ENCODE results near the gene RABGGTA. TPM values are rescaled to one million over a fixed set of nuclear protein-coding genes. Genes with fewer than 3 reads are reported as not detected.
A peak's percentile ranks its signal among the peaks of the same experiment; 100 is the strongest.

The RABGGTA gene
- total RNA-seq, 1 experiment from 2014 or later = 25.6 TPM

DNA sequence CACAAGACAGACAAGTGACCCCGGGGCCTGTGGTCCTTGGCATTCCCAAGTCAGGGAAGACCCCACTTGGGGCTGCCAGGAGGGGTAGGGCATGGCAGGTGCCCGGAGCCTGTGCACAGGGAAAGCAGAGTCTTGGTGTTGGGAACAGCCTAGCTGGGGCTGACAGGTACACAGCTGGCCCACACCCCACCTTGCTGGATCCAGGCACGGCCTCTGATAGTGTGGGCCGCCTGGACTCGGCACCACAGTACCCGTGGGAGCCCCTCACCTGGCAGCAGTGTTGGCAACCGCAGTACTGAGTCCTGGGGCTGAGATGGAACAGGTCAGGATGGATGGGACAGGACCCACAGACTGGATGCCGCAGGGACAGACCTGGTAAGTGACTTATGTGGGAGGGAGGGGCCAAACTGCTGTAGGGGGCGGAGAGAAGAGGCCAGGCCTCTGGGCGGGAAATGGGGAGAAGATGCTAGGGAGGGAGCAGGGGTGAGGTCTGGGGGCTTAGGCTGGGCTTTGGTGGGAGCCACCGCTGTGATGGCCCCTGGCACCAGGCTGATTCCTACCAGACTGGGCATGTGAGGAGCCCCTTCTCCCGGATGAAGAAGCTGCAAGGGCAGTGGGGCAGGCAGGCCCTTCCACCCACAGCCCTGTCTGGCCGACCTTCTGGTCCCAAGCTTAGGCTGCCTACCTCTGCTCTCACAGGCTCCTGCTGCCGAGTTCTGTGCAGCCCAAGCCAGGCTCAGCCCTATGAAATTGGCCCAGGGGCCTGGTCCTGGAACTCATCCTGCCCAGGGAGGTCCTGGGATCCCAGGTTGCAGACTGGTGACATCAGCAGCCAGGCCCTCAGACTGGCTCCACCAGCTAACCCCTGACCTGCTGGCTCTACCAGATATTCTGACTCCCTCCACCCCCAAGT lies 8.3 kb downstream of the RABGGTA start, which contains the start of gene TGM1:
TSS of gene TGM1 (minus strand) at position 357 of the 913 bp plus-strand sequence. CDS start 825 bp downstream, outside the sequence.
- no peak within 1 kb of the TSS for H2BK20ac ChIP-seq (ENCODE audit: low read depth, low read length, poor library complexity, severe bottlenecking)
- no peaks in the 10 kb centered on the region for H3K23me2 ChIP-seq (ENCODE audit: insufficient read length, low read depth, low read length, poor library complexity, severe bottlenecking)
- no peak within 1 kb of the TSS for H3K23ac ChIP-seq (ENCODE audit: insufficient read length, low read depth, low read length)
- peak within 1 kb of the TSS in 1 of 3 experiments; percentile 36; a peak in 3 of 7 replicates for H3K27ac Mint-ChIP-seq
- H4K8ac ChIP-seq (replicated peaks; ENCODE audit: insufficient read length, low read depth, low read length) = no peak within 1 kb of the TSS
- H3K27me3 ChIP-seq (ENCODE audit: insufficient read depth, low read length) = no peaks in the 10 kb centered on the region
- no peak within 1 kb of the TSS for H4K91ac ChIP-seq (ENCODE audit: insufficient read length, low read depth, low read length)
- WGBS (ENCODE audit: extremely low coverage, insufficient read length, low lambda C conversion rate) = no CpG with 5 or more reads among the region's 14 CpGs
- H3K27ac ChIP-seq (ENCODE audit: insufficient read length, low read depth, low read length) = no peak within 1 kb of the TSS
- H2AFZ ChIP-seq (ENCODE audit: low read length) = no peak within 1 kb of the TSS
- peaks cover 3 to 17% (median 14%) of the 10 kb centered on the region in 3 experiments; a peak in 5 of 7 replicates for H3K36me3 Mint-ChIP-seq (ENCODE audit: insufficient read depth in 1 of 3, low read depth in 3 of 3)
- no peak for DNase-seq
- no peak within 1 kb of the TSS for H3K18ac ChIP-seq (ENCODE audit: insufficient read length, low read depth, low read length)
- no peak within 1 kb of the TSS for H2BK5ac ChIP-seq (ENCODE audit: insufficient read length, low read length)
- H3K9ac ChIP-seq (ENCODE audit: extremely low read depth, insufficient read length, low read length) = no peak within 1 kb of the TSS
- H3T11ph ChIP-seq (ENCODE audit: low read length) = no peak within 1 kb of the TSS
- H2AK5ac ChIP-seq (ENCODE audit: insufficient read length, low read length) = no peak within 1 kb of the TSS
- H3K14ac ChIP-seq (ENCODE audit: insufficient read depth, low read length) = no peak within 1 kb of the TSS; the same call in 1 of the 2 replicates
- H3K27me3 Mint-ChIP-seq (ENCODE audit: low read depth) = no peaks in the 10 kb centered on the region; the same call in 1 of the 2 replicates
- TF ChIP-seq, protein P1, sequence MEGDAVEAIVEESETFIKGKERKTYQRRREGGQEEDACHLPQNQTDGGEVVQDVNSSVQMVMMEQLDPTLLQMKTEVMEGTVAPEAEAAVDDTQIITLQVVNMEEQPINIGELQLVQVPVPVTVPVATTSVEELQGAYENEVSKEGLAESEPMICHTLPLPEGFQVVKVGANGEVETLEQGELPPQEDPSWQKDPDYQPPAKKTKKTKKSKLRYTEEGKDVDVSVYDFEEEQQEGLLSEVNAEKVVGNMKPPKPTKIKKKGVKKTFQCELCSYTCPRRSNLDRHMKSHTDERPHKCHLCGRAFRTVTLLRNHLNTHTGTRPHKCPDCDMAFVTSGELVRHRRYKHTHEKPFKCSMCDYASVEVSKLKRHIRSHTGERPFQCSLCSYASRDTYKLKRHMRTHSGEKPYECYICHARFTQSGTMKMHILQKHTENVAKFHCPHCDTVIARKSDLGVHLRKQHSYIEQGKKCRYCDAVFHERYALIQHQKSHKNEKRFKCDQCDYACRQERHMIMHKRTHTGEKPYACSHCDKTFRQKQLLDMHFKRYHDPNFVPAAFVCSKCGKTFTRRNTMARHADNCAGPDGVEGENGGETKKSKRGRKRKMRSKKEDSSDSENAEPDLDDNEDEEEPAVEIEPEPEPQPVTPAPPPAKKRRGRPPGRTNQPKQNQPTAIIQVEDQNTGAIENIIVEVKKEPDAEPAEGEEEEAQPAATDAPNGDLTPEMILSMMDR (conservative IDR thresholded peaks at IDR 0.05) = no peak
- H2BK120ac ChIP-seq (ENCODE audit: low read depth, low read length, poor library complexity, severe bottlenecking) = no peak within 1 kb of the TSS
- H3K79me1 ChIP-seq (ENCODE audit: insufficient read depth, low read depth, low read length, poor library complexity, severe bottlenecking) = no peaks in the 10 kb centered on the region
- H2BK15ac ChIP-seq (ENCODE audit: low read depth, low read length) = no peak within 1 kb of the TSS
- H3K79me2 ChIP-seq (ENCODE audit: insufficient read depth, low read length) = no peaks in the 10 kb centered on the region
- H4K20me1 ChIP-seq (ENCODE audit: control insufficient read depth, insufficient read depth, insufficient read length) = no peaks in the 10 kb centered on the region
- no peaks in the 10 kb centered on the region for H3K9me3 Mint-ChIP-seq
- H3K9me3 ChIP-seq (ENCODE audit: control insufficient read depth, low read depth, low read length) = no peaks in the 10 kb centered on the region
- no peaks in the 10 kb centered on the region for H3K4me1 ChIP-seq (ENCODE audit: insufficient read depth, low read length)
- no peak within 1 kb of the TSS for H3K4me3 Mint-ChIP-seq
- no peak within 1 kb of the TSS for H2BK12ac ChIP-seq (ENCODE audit: insufficient read length, low read depth, low read length)
- no peak within 1 kb of the TSS for H4K5ac ChIP-seq (ENCODE audit: insufficient read length, low read depth, low read length)
- no peak within 1 kb of the TSS for H3K4me2 ChIP-seq (ENCODE audit: insufficient read depth, insufficient read length, low read length)
- no peaks in the 10 kb centered on the region; a peak in 2 of 4 replicates for H3K4me1 Mint-ChIP-seq
- no peak within 1 kb of the TSS for H3K56ac ChIP-seq (ENCODE audit: insufficient read length, low read depth, low read length)
- H3K4ac ChIP-seq (ENCODE audit: low read depth, low read length) = no peak within 1 kb of the TSS

Measured in H9 (cell line).